Neural progenitor cell (in vitro differentiated cells): Measurements from ENCODE around the gene PACSIN2. TPM values are rescaled to one million over a fixed set of nuclear protein-coding genes. Genes with fewer than 3 reads are reported as not detected.

Experiments
- DNase-seq: peaks from one replicate; pipeline ENCODE4 v3.0.0-alpha.2; 2016; ENCODE audit warnings: low spot score
- H2AFZ ChIP-seq: fragments of 200-600 bp; sonication (generic); replicated peaks from 2 replicates; pipeline ENCODE4 v1.6.1; 2016; ENCODE audit warnings: antibody characterized with exemption
- H3F3A ChIP-seq: fragments of 200-600 bp; sonication (generic); 2 replicates; pipeline ENCODE4 v1.6.1; 2016; ENCODE audit warnings: antibody characterized with exemption, low read depth
- H3K27ac ChIP-seq: fragments of 200-600 bp; sonication (generic); 2 replicates; pipeline ENCODE4 v1.5.1; 2016; ENCODE audit warnings: mild to moderate bottlenecking
- H3K27me3 ChIP-seq: fragments of 200-600 bp; sonication (generic); 2 replicates; pipeline ENCODE4 v1.6.1; 2016; ENCODE audit warnings: mild to moderate bottlenecking, moderate library complexity
- H3K36me3 ChIP-seq: fragments of 200-600 bp; sonication (generic); 2 replicates; pipeline ENCODE4 v1.5.1; 2016
- H3K4me1 ChIP-seq: fragments of 200-600 bp; sonication (generic); 2 replicates; pipeline ENCODE4 v1.6.1; 2016; ENCODE audit warnings: mixed run types
- H3K4me2 ChIP-seq: fragments of 200-600 bp; sonication (generic); 2 replicates; pipeline ENCODE4 v1.6.1; 2016
- H3K4me3 ChIP-seq: fragments of 200-600 bp; sonication (generic); 2 replicates; pipeline ENCODE4 v1.5.1; 2016
- H3K79me2 ChIP-seq: fragments of 200-600 bp; sonication (generic); 2 replicates; pipeline ENCODE4 v1.6.1; 2016; ENCODE audit warnings: low read depth
- H3K9ac ChIP-seq: fragments of 200-600 bp; sonication (generic); 2 replicates; pipeline ENCODE4 v1.6.1; 2016
- H3K9me3 ChIP-seq: fragments of 200-600 bp; sonication (generic); 2 replicates; pipeline ENCODE4 v1.5.1; 2016; ENCODE audit warnings: low read depth
- H4K20me1 ChIP-seq: fragments of 200-600 bp; sonication (generic); 2 replicates; pipeline ENCODE4 v1.6.1; 2016; ENCODE audit warnings: low read depth
- H3K27ac Mint-ChIP-seq: 3 replicates; pipeline ENCODE4 v1.8.0; 2021; ENCODE audit warnings: mixed read lengths
- H3K27me3 Mint-ChIP-seq: 2 replicates; pipeline ENCODE4 v1.8.0; 2022; ENCODE audit warnings: low read depth, mild to moderate bottlenecking, inconsistent platforms, moderate library complexity, mixed read lengths; ENCODE audit not compliant: insufficient read depth
- H3K36me3 Mint-ChIP-seq: 3 replicates; pipeline ENCODE4 v1.8.0; 2021; ENCODE audit warnings: mixed read lengths
- H3K4me1 Mint-ChIP-seq: 3 replicates; pipeline ENCODE4 v1.8.0; 2021; ENCODE audit warnings: mixed read lengths
- H3K4me3 Mint-ChIP-seq: 3 replicates; pipeline ENCODE4 v1.8.0; 2021; ENCODE audit warnings: mild to moderate bottlenecking, moderate library complexity, mixed read lengths
- H3K9me3 Mint-ChIP-seq: 3 replicates; pipeline ENCODE4 v1.8.0; 2020; ENCODE audit warnings: mixed read lengths
- EZH2 ChIP-seq: fragments of 200-600 bp; sonication (generic); IDR thresholded peaks from 2 replicates; pipeline ENCODE4 v1.6.1; 2017; ENCODE audit warnings: antibody characterized with exemption, mild to moderate bottlenecking, moderate library complexity
- EZH2phosphoT487 ChIP-seq: fragments of 200-600 bp; sonication (generic); IDR thresholded peaks from 2 replicates; pipeline ENCODE4 v1.6.1; 2017; ENCODE audit warnings: antibody characterized with exemption
- total RNA-seq: library from RNA; depleted of rRNA; stranded (reverse); fragments of >200 nt; gene quantifications from 2 replicates; pipeline ENCODE4 v1.2.3, GENCODE V29; 2015; ENCODE audit warnings: low replicate concordance
- TF ChIP-seq, protein P1 (sequence below): fragments of 200-600 bp; sonication (generic); IDR thresholded peaks from 2 replicates; pipeline ENCODE4 v1.5.1; 2017; ENCODE audit warnings: antibody characterized with exemption, mild to moderate bottlenecking

The PACSIN2 gene
- total RNA-seq, 1 donor from 2014 or later, result 38.1 TPM

DNA sequence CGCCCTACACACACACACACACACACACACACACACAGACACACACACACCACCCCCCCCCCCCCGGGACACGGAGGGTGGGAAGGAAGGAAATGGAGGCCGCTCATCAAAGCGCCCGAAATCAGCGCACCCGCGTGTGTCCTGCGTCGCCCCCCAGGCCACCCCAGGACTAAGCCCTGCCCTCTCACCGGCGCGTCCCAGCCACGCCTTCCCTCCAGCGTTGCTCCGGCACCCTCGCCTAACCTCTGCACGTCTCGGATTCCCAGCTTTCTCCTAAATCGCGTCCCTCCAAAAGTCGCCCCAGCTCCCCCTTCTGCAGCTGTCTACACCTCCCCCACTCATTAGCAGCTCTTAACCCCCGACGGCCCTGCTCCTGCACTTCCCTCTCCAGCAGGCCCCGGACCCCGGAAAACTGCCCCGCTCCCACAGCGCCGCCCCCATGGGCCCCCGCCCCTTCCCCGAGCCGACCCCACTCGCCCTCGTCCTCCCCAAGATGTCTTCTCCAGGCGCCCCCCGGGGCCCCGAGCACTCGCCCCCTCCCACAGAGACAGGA lies 557 bp downstream of the PACSIN2 start:
- Histone ChIP-seq H3K79me2 (peaks cover 51% of the 10 kb centered on the region), H3K36me3 (no peaks in the 10 kb centered on the region), H2AFZ (peak overlapping the region; percentile 46), H3K4me1 (peaks cover 8% of the 10 kb centered on the region), H3K27me3 (peaks cover 8% of the 10 kb centered on the region), H3K9me3 (no peaks in the 10 kb centered on the region), H3F3A (peaks cover 17% of the 10 kb centered on the region), H3K9ac (peak overlapping the region; percentile 59), H3K4me2 (peak overlapping the region; percentile 78), H4K20me1 (peaks cover 36% of the 10 kb centered on the region), H3K27ac (peak overlapping the region; percentile 84), H3K4me3 (peak overlapping the region; percentile 86)
- DNase-seq, result peak; percentile 80
- Mint-ChIP-seq H3K4me1 (peaks cover 30% of the 10 kb centered on the region), H3K36me3 (no peaks in the 10 kb centered on the region), H3K9me3 (no peaks in the 10 kb centered on the region), H3K27me3 (peaks cover 8% of the 10 kb centered on the region), H3K27ac (peak overlapping the region; percentile 60), H3K4me3 (peak overlapping the region; percentile 95)
- TF ChIP-seq EZH2phosphoT487 (no peak), EZH2 (no peak)
- TF ChIP-seq, protein P1, sequence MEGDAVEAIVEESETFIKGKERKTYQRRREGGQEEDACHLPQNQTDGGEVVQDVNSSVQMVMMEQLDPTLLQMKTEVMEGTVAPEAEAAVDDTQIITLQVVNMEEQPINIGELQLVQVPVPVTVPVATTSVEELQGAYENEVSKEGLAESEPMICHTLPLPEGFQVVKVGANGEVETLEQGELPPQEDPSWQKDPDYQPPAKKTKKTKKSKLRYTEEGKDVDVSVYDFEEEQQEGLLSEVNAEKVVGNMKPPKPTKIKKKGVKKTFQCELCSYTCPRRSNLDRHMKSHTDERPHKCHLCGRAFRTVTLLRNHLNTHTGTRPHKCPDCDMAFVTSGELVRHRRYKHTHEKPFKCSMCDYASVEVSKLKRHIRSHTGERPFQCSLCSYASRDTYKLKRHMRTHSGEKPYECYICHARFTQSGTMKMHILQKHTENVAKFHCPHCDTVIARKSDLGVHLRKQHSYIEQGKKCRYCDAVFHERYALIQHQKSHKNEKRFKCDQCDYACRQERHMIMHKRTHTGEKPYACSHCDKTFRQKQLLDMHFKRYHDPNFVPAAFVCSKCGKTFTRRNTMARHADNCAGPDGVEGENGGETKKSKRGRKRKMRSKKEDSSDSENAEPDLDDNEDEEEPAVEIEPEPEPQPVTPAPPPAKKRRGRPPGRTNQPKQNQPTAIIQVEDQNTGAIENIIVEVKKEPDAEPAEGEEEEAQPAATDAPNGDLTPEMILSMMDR, result no peak

DNA sequence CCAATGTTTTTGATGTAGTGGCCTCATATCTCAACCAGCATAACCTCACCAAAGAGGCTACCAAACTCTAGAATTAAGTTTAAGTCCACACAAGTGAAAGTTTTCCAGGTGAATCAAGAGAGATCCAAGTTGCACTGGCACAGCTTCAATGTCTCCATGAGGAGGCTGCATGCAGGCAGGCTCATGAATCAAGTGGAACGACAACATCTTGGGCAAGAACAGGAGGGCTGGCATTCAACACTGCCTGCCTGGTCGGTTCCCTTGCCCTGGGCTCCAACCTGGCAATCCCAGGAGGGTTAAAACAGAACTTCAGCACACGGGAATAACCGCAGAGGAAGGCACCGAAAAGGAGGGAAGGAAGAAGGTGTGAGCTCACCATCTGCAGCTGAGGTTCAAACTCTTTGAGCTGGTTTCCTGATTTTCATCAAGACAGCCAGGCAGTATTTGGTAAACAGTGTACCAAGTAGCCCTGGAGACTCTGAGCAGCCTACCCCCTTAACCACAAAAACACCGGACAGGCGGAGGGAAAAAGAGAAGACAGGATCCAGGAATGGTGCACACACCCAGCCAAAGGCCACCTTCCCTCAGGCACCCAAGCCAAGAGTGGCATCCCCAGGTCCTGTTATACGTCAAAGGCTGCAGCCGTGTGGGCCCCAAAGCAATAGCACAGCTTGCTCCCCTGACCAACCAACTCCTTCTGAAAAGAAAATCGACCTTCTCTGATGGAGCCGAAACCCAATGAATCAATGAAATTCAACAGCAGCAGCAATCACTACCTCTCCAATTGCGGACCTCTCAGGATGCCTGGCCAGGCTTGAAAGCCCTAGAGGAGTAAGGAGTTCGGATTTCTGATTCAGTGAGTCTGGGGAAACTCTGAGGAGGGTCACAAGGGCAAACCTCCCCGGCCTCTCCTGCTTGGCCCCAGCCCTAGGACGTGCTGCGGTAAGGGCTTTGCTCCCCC lies 1.3 kb downstream of the PACSIN2 start:
- Mint-ChIP-seq H3K4me3 (peak overlapping the region; percentile 95), H3K27me3 (peaks cover 8% of the 10 kb centered on the region), H3K9me3 (no peaks in the 10 kb centered on the region), H3K27ac (no peak overlapping the region), H3K4me1 (peaks cover 29% of the 10 kb centered on the region), H3K36me3 (no peaks in the 10 kb centered on the region)
- Histone ChIP-seq H3K79me2 (peaks cover 58% of the 10 kb centered on the region), H3K4me3 (peak overlapping the region; percentile 86), H3K9me3 (no peaks in the 10 kb centered on the region), H3K9ac (peak overlapping the region; percentile 21), H3K4me2 (peak overlapping the region; percentile 78), H2AFZ (no peak overlapping the region), H4K20me1 (peaks cover 44% of the 10 kb centered on the region), H3K27me3 (peaks cover 8% of the 10 kb centered on the region), H3K36me3 (no peaks in the 10 kb centered on the region), H3K4me1 (peaks cover 8% of the 10 kb centered on the region), H3K27ac (no peak overlapping the region), H3F3A (peaks cover 17% of the 10 kb centered on the region)
- no peak for TF ChIP-seq EZH2
- TF ChIP-seq EZH2phosphoT487, result no peak
- TF ChIP-seq, protein P1, result no peak
- peak; percentile 61 for DNase-seq

DNA sequence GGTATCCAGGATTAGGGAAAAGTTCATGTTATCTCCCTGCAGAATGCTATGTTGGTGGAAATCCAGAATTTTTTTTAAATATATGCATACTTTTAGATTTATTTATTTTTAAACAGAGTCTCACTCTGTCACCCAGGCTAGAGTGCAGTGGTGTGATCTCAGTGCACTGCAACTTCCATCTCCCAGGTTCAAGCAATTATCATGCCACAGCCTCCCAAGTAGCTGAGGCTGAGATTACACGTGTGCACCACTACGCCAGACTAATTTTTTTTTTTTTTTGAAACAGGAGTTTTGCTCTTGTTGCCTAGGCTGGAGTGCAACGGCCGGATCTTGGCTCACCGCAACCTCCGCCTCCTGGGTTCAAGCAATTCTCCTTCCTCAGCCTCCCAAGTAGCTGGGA lies 2.6 kb downstream of the PACSIN2 start:
- no peaks in the 10 kb centered on the region for H3K9me3 ChIP-seq
- H3F3A ChIP-seq, result peaks cover 17% of the 10 kb centered on the region
- peaks cover 8% of the 10 kb centered on the region for H3K27me3 ChIP-seq
- Mint-ChIP-seq H3K4me1 (peaks cover 28% of the 10 kb centered on the region), H3K27ac (no peak overlapping the region), H3K36me3 (no peaks in the 10 kb centered on the region), H3K27me3 (peaks cover 8% of the 10 kb centered on the region), H3K9me3 (no peaks in the 10 kb centered on the region), H3K4me3 (no peak overlapping the region)
- H3K4me1 ChIP-seq, result peaks cover 8% of the 10 kb centered on the region
- TF ChIP-seq EZH2 (no peak), EZH2phosphoT487 (no peak)
- TF ChIP-seq, protein P1, result no peak
- no peak overlapping the region for H2AFZ ChIP-seq
- no peak for DNase-seq
- H3K4me3 ChIP-seq, result no peak overlapping the region
- no peak overlapping the region for H3K9ac ChIP-seq
- H3K27ac ChIP-seq, result no peak overlapping the region
- H3K4me2 ChIP-seq, result no peak overlapping the region
- H4K20me1 ChIP-seq, result peaks cover 54% of the 10 kb centered on the region
- peaks cover 71% of the 10 kb centered on the region for H3K79me2 ChIP-seq
- H3K36me3 ChIP-seq, result no peaks in the 10 kb centered on the region
